Activated naive CD8-positive, alpha-beta T cell treated with anti-CD3 and anti-CD28 coated beads, Interleukin-2, amount 10 ng/mL, durations not matched to agents 7 days and 5 days (primary cell): ENCODE measurements around the gene YAF2. TPM values are rescaled to one million over a fixed set of nuclear protein-coding genes. Genes with fewer than 3 reads are reported as not detected.
"Not testable (repeated sequence)": the region's sequence is repeated elsewhere in the genome, so short reads cannot be mapped to it uniquely, and the experiment has no call there.

Experiments used
- ATAC-seq: fragments of 150-1000 bp; cut with Tn5 transposase; one replicate; pipeline ENCODE4 v1.10.0; 2021; ENCODE audit warnings: low read depth, moderate library complexity
- POLR2A ChIA-PET: fragments of 350-600 bp; sonication (Branson Sonifier 250); formaldehyde crosslinking; loops from one replicate; lab custom pipeline; 2021; ENCODE audit warnings: antibody characterized with exemption; lab: Charles Lee
- DNase-seq: peaks from one replicate; pipeline ENCODE4 v3.0.0; 2021
- H3K27ac Mint-ChIP-seq: one replicate; pipeline ENCODE4 v1.8.0; 2022; ENCODE audit warnings: mild to moderate bottlenecking, mixed read lengths
- H3K27me3 Mint-ChIP-seq: one replicate; pipeline ENCODE4 v1.8.0; 2022; ENCODE audit warnings: mild to moderate bottlenecking, moderate library complexity, mixed read lengths
- H3K36me3 Mint-ChIP-seq: one replicate; pipeline ENCODE4 v1.8.0; 2021; ENCODE audit warnings: mild to moderate bottlenecking, mixed read lengths
- H3K4me1 Mint-ChIP-seq: one replicate; pipeline ENCODE4 v1.8.0; 2021; ENCODE audit warnings: mixed read lengths
- H3K4me3 Mint-ChIP-seq: one replicate; pipeline ENCODE4 v1.8.0; 2022; ENCODE audit warnings: mild to moderate bottlenecking, moderate library complexity, mixed read lengths
- H3K9me3 Mint-ChIP-seq: one replicate; pipeline ENCODE4 v1.8.0; 2021; ENCODE audit warnings: mixed read lengths
- total RNA-seq, 2 experiments: library from RNA; stranded (reverse); gene quantifications; one replicate each; pipeline ENCODE4 v1.2.3, GENCODE V29; 2021

Gene YAF2
- total RNA-seq, 2 experiments from 2014 or later, result 33.7 to 40.6 TPM

- Mint-ChIP-seq H3K4me3 (no peak overlapping the region), H3K9me3 (no peaks in the 10 kb centered on the region), H3K27me3 (no peaks in the 10 kb centered on the region), H3K27ac (no peak overlapping the region), H3K36me3 (peaks cover 21% of the 10 kb centered on the region), H3K4me1 (peaks cover 4% of the 10 kb centered on the region)
- DNase-seq (no peak), ATAC-seq (no peak)
- POLR2A ChIA-PET, result no interaction called here
Observed at GRCh38 chr12:42204819-42205218, 33.2 kb downstream of the YAF2 start.

GRCh38 chr12:42204362-42204761 is 33.7 kb downstream of the YAF2 start:
- H3K9me3 Mint-ChIP-seq, result no peaks in the 10 kb centered on the region
- peaks cover 21% of the 10 kb centered on the region for H3K36me3 Mint-ChIP-seq
- no peak overlapping the region for H3K4me3 Mint-ChIP-seq
- H3K27ac Mint-ChIP-seq, result no peak overlapping the region
- ATAC-seq (no peak), DNase-seq (no peak)
- H3K4me1 Mint-ChIP-seq, result peaks cover 4% of the 10 kb centered on the region
- POLR2A ChIA-PET, result no interaction called here
- H3K27me3 Mint-ChIP-seq, result no peaks in the 10 kb centered on the region

- no peak for ATAC-seq
- POLR2A ChIA-PET, result no interaction called here
- no peak overlapping the region for H3K27ac Mint-ChIP-seq
- no peaks in the 10 kb centered on the region for H3K27me3 Mint-ChIP-seq
- H3K4me1 Mint-ChIP-seq, result no peaks in the 10 kb centered on the region
- H3K9me3 Mint-ChIP-seq, result no peaks in the 10 kb centered on the region
- H3K4me3 Mint-ChIP-seq, result no peak overlapping the region
- peaks cover 15% of the 10 kb centered on the region for H3K36me3 Mint-ChIP-seq
- no peak for DNase-seq
Observed at GRCh38 chr12:42201063-42201462, 37.0 kb downstream of the YAF2 start.

GRCh38 chr12:42199007-42199406 is 39.0 kb downstream of the YAF2 start:
- POLR2A ChIA-PET, result no interaction called here
- ATAC-seq (no peak), DNase-seq (no peak)
- H3K4me3 Mint-ChIP-seq, result no peak overlapping the region
- peaks cover 12% of the 10 kb centered on the region for H3K36me3 Mint-ChIP-seq
- no peaks in the 10 kb centered on the region for H3K27me3 Mint-ChIP-seq
- no peaks in the 10 kb centered on the region for H3K4me1 Mint-ChIP-seq
- no peak overlapping the region for H3K27ac Mint-ChIP-seq
- no peaks in the 10 kb centered on the region for H3K9me3 Mint-ChIP-seq

GRCh38 chr12:42196723-42197603 is 41.1 kb downstream of the YAF2 start:
- H3K9me3 Mint-ChIP-seq, result no peaks in the 10 kb centered on the region
- no peak for ATAC-seq
- POLR2A ChIA-PET, result no interaction called here
- no peaks in the 10 kb centered on the region for H3K27me3 Mint-ChIP-seq
- H3K27ac Mint-ChIP-seq, result no peak overlapping the region
- no peak for DNase-seq
- peaks cover 2% of the 10 kb centered on the region for H3K4me1 Mint-ChIP-seq
- H3K4me3 Mint-ChIP-seq, result no peak overlapping the region
- peaks cover 9% of the 10 kb centered on the region for H3K36me3 Mint-ChIP-seq

GRCh38 chr12:42192686-42193085 is 45.4 kb downstream of the YAF2 start:
- ATAC-seq, result no peak
- H3K27me3 Mint-ChIP-seq, result no peaks in the 10 kb centered on the region
- H3K36me3 Mint-ChIP-seq, result peaks cover 6% of the 10 kb centered on the region
- H3K4me1 Mint-ChIP-seq, result peaks cover 2% of the 10 kb centered on the region
- H3K27ac Mint-ChIP-seq, result no peak overlapping the region
- no peak for DNase-seq
- POLR2A ChIA-PET, result no interaction called here
- no peak overlapping the region for H3K4me3 Mint-ChIP-seq
- no peaks in the 10 kb centered on the region for H3K9me3 Mint-ChIP-seq

GRCh38 chr12:42192258-42192657 is 45.8 kb downstream of the YAF2 start:
- peaks cover 2% of the 10 kb centered on the region for H3K4me1 Mint-ChIP-seq
- DNase-seq (no peak), ATAC-seq (no peak)
- peaks cover 6% of the 10 kb centered on the region for H3K36me3 Mint-ChIP-seq
- no peak overlapping the region for H3K4me3 Mint-ChIP-seq
- H3K27ac Mint-ChIP-seq, result no peak overlapping the region
- POLR2A ChIA-PET, result no interaction called here
- H3K27me3 Mint-ChIP-seq, result no peaks in the 10 kb centered on the region
- no peaks in the 10 kb centered on the region for H3K9me3 Mint-ChIP-seq

- no peak for ATAC-seq
- DNase-seq, result no peak
- peaks cover 4% of the 10 kb centered on the region for H3K36me3 Mint-ChIP-seq
- no peak overlapping the region for H3K27ac Mint-ChIP-seq
- no peaks in the 10 kb centered on the region for H3K9me3 Mint-ChIP-seq
- peaks cover 2% of the 10 kb centered on the region for H3K4me1 Mint-ChIP-seq
- POLR2A ChIA-PET, result no interaction called here
- no peak overlapping the region for H3K4me3 Mint-ChIP-seq
- no peaks in the 10 kb centered on the region for H3K27me3 Mint-ChIP-seq
Observed at GRCh38 chr12:42190376-42190775, 47.7 kb downstream of the YAF2 start.

- peaks cover 16% of the 10 kb centered on the region for H3K36me3 Mint-ChIP-seq
- H3K27me3 Mint-ChIP-seq, H3K9me3 Mint-ChIP-seq, H3K4me3 Mint-ChIP-seq, DNase-seq, H3K4me1 Mint-ChIP-seq, ATAC-seq, H3K27ac Mint-ChIP-seq: not testable (repeated sequence)
- POLR2A ChIA-PET, result interaction anchor here (0.7 kb wide), 1 partner anchor 23 kb away, joined by 3 read pairs; no protein-coding TSS in a partner anchor
Observed at GRCh38 chr12:42188275-42188674, 49.8 kb downstream of the YAF2 start.

- Mint-ChIP-seq H3K9me3 (no peaks in the 10 kb centered on the region), H3K36me3 (peaks cover 19% of the 10 kb centered on the region), H3K4me1 (peaks cover 4% of the 10 kb centered on the region), H3K4me3 (no peak overlapping the region), H3K27ac (no peak overlapping the region), H3K27me3 (no peaks in the 10 kb centered on the region)
- DNase-seq (no peak), ATAC-seq (no peak)
- POLR2A ChIA-PET, result interaction anchor here (0.7 kb wide), 1 partner anchor 22 kb away, joined by 3 read pairs; no protein-coding TSS in a partner anchor
Observed at GRCh38 chr12:42187799-42188198, 50.2 kb downstream of the YAF2 start.

GRCh38 chr12:42186793-42187192 is 51.3 kb downstream of the YAF2 start:
- Mint-ChIP-seq H3K27me3 (no peaks in the 10 kb centered on the region), H3K4me1 (peaks cover 3% of the 10 kb centered on the region), H3K36me3 (peaks cover 18% of the 10 kb centered on the region), H3K27ac (no peak overlapping the region), H3K9me3 (no peaks in the 10 kb centered on the region), H3K4me3 (no peak overlapping the region)
- ATAC-seq, result no peak
- POLR2A ChIA-PET, result no interaction called here
- DNase-seq, result no peak

GRCh38 chr12:42182394-42182793 is 55.7 kb downstream of the YAF2 start:
- DNase-seq (no peak), ATAC-seq (no peak)
- H3K27me3 Mint-ChIP-seq, result no peaks in the 10 kb centered on the region
- POLR2A ChIA-PET, result no interaction called here
- no peak overlapping the region for H3K27ac Mint-ChIP-seq
- no peaks in the 10 kb centered on the region for H3K9me3 Mint-ChIP-seq
- H3K4me1 Mint-ChIP-seq, result peaks cover 6% of the 10 kb centered on the region
- H3K36me3 Mint-ChIP-seq, result peaks cover 22% of the 10 kb centered on the region
- H3K4me3 Mint-ChIP-seq, result no peak overlapping the region

GRCh38 chr12:42180990-42181596 is 57.0 kb downstream of the YAF2 start:
- ATAC-seq, result no peak
- DNase-seq, result no peak
- H3K36me3 Mint-ChIP-seq, result peaks cover 31% of the 10 kb centered on the region
- H3K4me3 Mint-ChIP-seq, result no peak overlapping the region
- H3K4me1 Mint-ChIP-seq, result peaks cover 6% of the 10 kb centered on the region
- POLR2A ChIA-PET, result interaction anchor here (0.6 kb wide), 1 partner anchor 30 kb away, joined by 8 read pairs; no protein-coding TSS in a partner anchor
- no peak overlapping the region for H3K27ac Mint-ChIP-seq
- H3K27me3 Mint-ChIP-seq, result no peaks in the 10 kb centered on the region
- H3K9me3 Mint-ChIP-seq, result peaks cover 2% of the 10 kb centered on the region

- H3K36me3 Mint-ChIP-seq, result peaks cover 29% of the 10 kb centered on the region
- no peak for DNase-seq
- no peak overlapping the region for H3K27ac Mint-ChIP-seq
- peaks cover 8% of the 10 kb centered on the region for H3K9me3 Mint-ChIP-seq
- peaks cover 4% of the 10 kb centered on the region for H3K4me1 Mint-ChIP-seq
- no peak overlapping the region for H3K4me3 Mint-ChIP-seq
- H3K27me3 Mint-ChIP-seq, result no peaks in the 10 kb centered on the region
- POLR2A ChIA-PET, result no interaction called here
- no peak for ATAC-seq
Observed at GRCh38 chr12:42178101-42178500, 59.9 kb downstream of the YAF2 start.
